HTERT RPE-1 (cell line): ENCODE measurements around the gene HPCAL4.

Experiments used
- in situ Hi-C: fragments of 300-500 bp; cut with MboI; formaldehyde crosslinking; loops from 4 replicates; pipeline ENCODE4 v1.14.3; 2020; ENCODE audit warnings: low sequenced_read_pairs

HPCAL4 gene

GRCh38 chr1:39704757-39705156, 13.5 kb upstream of the HPCAL4 start:
- in situ Hi-C loops = no loop called here

- in situ Hi-C loops = no loop called here
These were observed 9.8 kb upstream of the HPCAL4 start for GRCh38 chr1:39701049-39701439.

GRCh38 chr1:39700348-39700747, 9.1 kb upstream of the HPCAL4 start:
- in situ Hi-C loops = no loop called here

- in situ Hi-C loops = no loop called here
These were observed 8.2 kb upstream of the HPCAL4 start for GRCh38 chr1:39699419-39699818.

GRCh38 chr1:39698568-39698967, 7.3 kb upstream of the HPCAL4 start:
- in situ Hi-C loops = no loop called here

- in situ Hi-C loops = no loop called here
These were observed 5.2 kb upstream of the HPCAL4 start for GRCh38 chr1:39696448-39696847.

- in situ Hi-C loops = no loop called here
These were observed 3.8 kb upstream of the HPCAL4 start for GRCh38 chr1:39695016-39695415.

- in situ Hi-C loops = no loop called here
These were observed 2.8 kb upstream of the HPCAL4 start for GRCh38 chr1:39694026-39694425.

GRCh38 chr1:39692152-39693074, 1.2 kb upstream of the HPCAL4 start:
- in situ Hi-C loops = no loop called here

- in situ Hi-C loops = no loop called here
These were observed 345 bp downstream of the HPCAL4 start for GRCh38 chr1:39690794-39691382.

- in situ Hi-C loops = no loop called here
These were observed 1.0 kb downstream of the HPCAL4 start for GRCh38 chr1:39690225-39690624.

- in situ Hi-C loops = no loop called here
These were observed 1.6 kb downstream of the HPCAL4 start for GRCh38 chr1:39689635-39690034.

GRCh38 chr1:39689214-39689613, 2.0 kb downstream of the HPCAL4 start:
- in situ Hi-C loops = no loop called here

GRCh38 chr1:39688706-39689105, 2.5 kb downstream of the HPCAL4 start:
- in situ Hi-C loops = no loop called here

- in situ Hi-C loops = no loop called here
These were observed 4.0 kb downstream of the HPCAL4 start for GRCh38 chr1:39687243-39687642.

GRCh38 chr1:39685071-39685470, 6.2 kb downstream of the HPCAL4 start:
- in situ Hi-C loops = no loop called here

- in situ Hi-C loops = no loop called here
These were observed 6.9 kb downstream of the HPCAL4 start for GRCh38 chr1:39684313-39684664.

GRCh38 chr1:39683591-39684312, 7.5 kb downstream of the HPCAL4 start:
- in situ Hi-C loops = no loop called here

GRCh38 chr1:39681999-39682398, 9.2 kb downstream of the HPCAL4 start:
- in situ Hi-C loops = no loop called here

GRCh38 chr1:39681294-39681693, 9.9 kb downstream of the HPCAL4 start:
- in situ Hi-C loops = no loop called here

GRCh38 chr1:39680751-39681150, 10.5 kb downstream of the HPCAL4 start:
- in situ Hi-C loops = no loop called here

GRCh38 chr1:39679821-39680220, 11.4 kb downstream of the HPCAL4 start:
- in situ Hi-C loops = no loop called here
